Ovary (tissue), 10 donors: ENCODE data around the gene COPS2. TPM values are rescaled to one million over a fixed set of nuclear protein-coding genes. Genes with fewer than 3 reads are reported as not detected.

ENCODE experiments used
- DNase-seq, 5 donors: peaks; one replicate each; pipeline ENCODE4 v3.0.0-alpha.2; 2019 to 2020
- H3K27ac ChIP-seq, 2 donors: fragments of 200-600 bp; one replicate each; pipeline versions ENCODE4 v1.5.1 to v1.8.0; 2019 to 2022
- H3K27me3 ChIP-seq: fragments of 200-600 bp; one replicate; pipeline ENCODE4 v1.8.0; 2022
- H3K36me3 ChIP-seq: fragments of 200-600 bp; sonication (generic); one replicate; pipeline ENCODE4 v1.5.1; 2019
- H3K4me1 ChIP-seq: one replicate; pipeline ENCODE4 v1.8.1; 2013; ENCODE audit warnings: mild to moderate bottlenecking, moderate library complexity; ENCODE audit not compliant: insufficient read depth
- H3K4me3 ChIP-seq: fragments of 200-600 bp; sonication (generic); one replicate; pipeline ENCODE4 v1.5.1; 2017
- H3K9me3 ChIP-seq, 2 donors: fragments of 200-600 bp in 1 of 2; sonication (generic) in 1 of 2; one replicate each; pipeline versions ENCODE4 v1.5.1 to v1.8.1; 2013 to 2019; ENCODE audit warnings: mild to moderate bottlenecking in 1 of 2, moderate library complexity in 1 of 2
- CTCF ChIP-seq, 3 donors: fragments of 450-650 bp in 2 of 3; fragments of 200-600 bp in 1 of 3; IDR thresholded peaks; one replicate each; pipeline versions ENCODE4 v1.5.1 to v1.8.0; 2016 to 2022; ENCODE audit warnings: antibody characterized with exemption in 3 of 3, mild to moderate bottlenecking in 1 of 3
- EP300 ChIP-seq: sonication (generic); formaldehyde crosslinking; IDR thresholded peaks from one replicate; pipeline ENCODE4 v1.6.1; 2017; ENCODE audit warnings: antibody characterized with exemption
- POLR2A ChIP-seq: fragments of 450-650 bp; IDR thresholded peaks from one replicate; pipeline ENCODE4 v1.6.1; 2017; ENCODE audit warnings: antibody characterized with exemption, mild to moderate bottlenecking, moderate library complexity
- WGBS, 3 donors: extraction: QIAGEN DNeasy Blood & Tissue Kit in 1 of 3; methylation state at CpG; one replicate each; pipeline versions ENCODE4 v1.1.5 to v1.1.7; 2013 to 2017; 5-methylcytosine and 5-hydroxymethylcytosine counted together
- intact Hi-C, 4 donors: fragments of 100-400 bp; cut with DNase I; formaldehyde crosslinking; loops; one replicate each; pipeline versions ENCODE4 v1.11.0 to v1.15.1; 2022 to 2023
- long read RNA-seq, 3 donors: library from polyadenylated mRNA in 2 of 3; unstranded in 2 of 3; transcript quantifications; one replicate each; pipeline ENCODE4 v2.0.0 and lab custom pipeline, GENCODE V29; 2021 to 2026
- polyA plus RNA-seq, 2 donors: library from polyadenylated mRNA; stranded (reverse); fragments of 200-250 nt in 1 of 2; fragments of 350-450 nt in 1 of 2; fragmentation: Illumina TruSeq in 1 of 2; extraction: RNeasy Lipid Tissue Mini Kit (QIAGEN cat#74804) in 1 of 2; gene quantifications; one replicate each; pipeline ENCODE4 v1.2.3, GENCODE V29; 2013 to 2014
- total RNA-seq, 7 donors: library from RNA; depleted of rRNA in 2 of 7; stranded (reverse); fragments of >200 nt in 2 of 7; fragmentation: NEBNext Ultra II Directional in 3 of 7; extraction: Animal tissue kit (Norgen Biotek cat#: 25700) in 3 of 7; gene quantifications; one replicate each; pipeline versions ENCODE4 v1.1.0 to v1.2.4, GENCODE V29; 2016 to 2023
- donor health status: DM: no; HTN: no; CAD: no; lungs with moderate emphysema.
- donor health status: DM: no; HTN: no; CAD: no.
- donor health status: Bipolar disorder and iron deficiency.
- donor health status: DM: yes; HTN: yes; CAD: no.
- donor health status: DM: no; HTN: no; CAD: no.
- donor health status: DM: yes; HTN: yes; CAD: no.

The COPS2 gene
- total RNA-seq, result 10 to 100 TPM; 44.2 to 95.4 (median 80.0) TPM
- 10 to 100 TPM; 66.1 to 80.5 TPM for polyA plus RNA-seq
- long read RNA-seq, donor 1, full-length matches to known transcripts, result 138 of 148 reads
- long read RNA-seq, donor 1, partial matches to known transcripts, result 6 of 148 reads
- long read RNA-seq, donor 1, other reads (novel, unspliced or antisense), result 4 of 148 reads
- long read RNA-seq, donor 2, full-length matches to known transcripts, result 31 of 31 reads
- long read RNA-seq, donor 2, partial matches to known transcripts, result 0 of 31 reads
- long read RNA-seq, donor 2, other reads (novel, unspliced or antisense), result 0 of 31 reads
- long read RNA-seq, donor 3, full-length matches to known transcripts, result 90 of 95 reads
- long read RNA-seq, donor 3, partial matches to known transcripts, result 3 of 95 reads
- long read RNA-seq, donor 3, other reads (novel, unspliced or antisense), result 2 of 95 reads

DNA sequence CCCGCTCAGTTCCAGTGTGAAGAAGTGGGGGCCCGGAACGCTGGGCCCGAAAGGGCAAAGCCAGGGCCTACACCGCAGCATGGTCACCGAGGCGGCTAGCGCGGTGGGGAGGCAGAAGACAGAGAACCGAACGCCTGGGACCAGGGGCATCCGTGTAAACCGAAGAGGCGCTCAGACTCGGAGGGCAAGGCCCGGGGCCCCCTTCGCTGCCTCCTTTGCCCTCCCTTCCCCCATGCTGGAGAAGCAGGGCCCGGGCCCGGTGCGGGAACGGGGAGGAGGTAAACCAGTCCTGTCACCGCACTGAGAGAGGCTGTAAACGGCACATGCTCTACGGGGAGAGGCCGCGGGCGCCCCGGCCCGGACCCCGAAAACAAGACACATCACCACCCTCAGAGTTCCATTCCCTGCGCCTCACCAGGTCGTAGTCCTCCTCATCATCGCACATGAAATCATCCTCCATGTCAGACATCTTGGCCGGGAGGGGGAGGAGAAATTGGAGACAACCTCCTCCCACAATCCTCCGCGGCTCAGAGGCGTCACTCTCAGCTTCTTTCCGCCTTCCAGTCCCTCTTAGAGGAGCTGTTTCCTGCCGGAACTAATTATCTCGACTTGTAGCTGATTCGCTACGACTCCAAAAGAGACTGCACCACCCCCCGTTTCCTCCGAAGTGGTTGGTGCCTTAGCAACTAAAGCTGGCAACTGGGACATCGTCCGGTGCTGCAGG, at the start of gene COPS2:
Gene COPS2 (minus strand): TSS at position 490 of the 724 bp plus-strand sequence. CDS start 21 bp downstream, at position 469.
- H3K27ac ChIP-seq, result peak within 1 kb of the TSS; percentile 37 to 62
- H3K9me3 ChIP-seq, result no peaks in the 10 kb centered on the region
- no peaks in the 10 kb centered on the region for H3K36me3 ChIP-seq
- DNase-seq, result peak; percentile 90 to 94 (median 93)
- TF ChIP-seq EP300 (no peak), CTCF (IDR thresholded peaks at IDR 0.05) (peak in 1 of 3 donors; percentile 25), POLR2A (peak; percentile 62)
- H3K27me3 ChIP-seq, result no peaks in the 10 kb centered on the region
- H3K4me1 ChIP-seq, result peaks cover 2% of the 10 kb centered on the region
- intact Hi-C loops, result no loop called here
- H3K4me3 ChIP-seq, result peak within 1 kb of the TSS; percentile 93
- 0% methylated on average over 46 of the region's 46 CpGs for WGBS, 3 donors

DNA sequence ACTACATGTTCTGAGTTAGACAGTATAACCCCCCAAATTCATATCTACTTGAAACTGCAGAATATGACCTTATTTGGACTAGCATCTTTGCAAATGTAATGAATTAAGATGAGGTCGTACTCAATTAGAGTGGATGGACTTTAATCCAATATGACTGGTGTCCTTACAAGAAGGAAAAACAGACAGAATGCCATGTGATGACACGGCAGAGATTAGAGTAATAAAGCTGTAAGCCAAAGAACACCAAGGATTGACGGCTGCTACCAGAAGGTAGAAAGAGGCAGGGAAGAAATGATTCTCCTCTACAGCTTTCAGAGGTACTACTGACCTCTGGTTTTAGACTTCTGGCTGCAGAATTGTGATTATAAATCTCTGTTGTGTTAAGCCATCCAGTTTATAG, 44.9 kb upstream of the COPS2 start:
- H3K9me3 ChIP-seq, result no peaks in the 10 kb centered on the region
- WGBS, 3 donors, result 90 to 93% (median 92%) methylated on average over 3 of the region's 3 CpGs
- DNase-seq, result no peak
- intact Hi-C loops, result no loop called here
- no peak for TF ChIP-seq EP300
- no peak for TF ChIP-seq POLR2A
- TF ChIP-seq CTCF (IDR thresholded peaks at IDR 0.05), result no peak
- no peak overlapping the region for H3K4me3 ChIP-seq
- H3K27ac ChIP-seq, result no peak overlapping the region
- peaks cover 3% of the 10 kb centered on the region for H3K4me1 ChIP-seq
- H3K36me3 ChIP-seq, result no peaks in the 10 kb centered on the region
- H3K27me3 ChIP-seq, result no peaks in the 10 kb centered on the region

DNA sequence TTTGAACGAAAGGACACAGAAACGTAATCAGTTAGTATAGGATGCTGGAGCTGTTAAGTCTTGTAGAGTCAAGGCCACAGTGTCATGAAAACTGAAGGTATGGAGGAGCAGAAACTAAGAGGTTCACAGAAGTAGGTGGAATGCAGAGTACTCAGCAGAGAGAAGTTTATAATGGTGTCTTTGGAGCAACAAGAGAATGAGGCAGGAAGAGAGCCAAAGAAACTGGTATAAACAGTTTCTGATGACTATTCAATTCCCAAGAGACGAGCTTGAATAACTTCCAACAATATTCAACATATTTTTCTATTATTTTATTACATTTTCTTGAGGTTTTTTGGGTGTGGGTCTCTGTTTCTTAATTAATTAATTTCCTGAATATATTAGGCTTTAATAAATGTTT, 44.3 kb upstream of the COPS2 start:
- no peak overlapping the region for H3K4me3 ChIP-seq
- DNase-seq, result no peak
- H3K9me3 ChIP-seq, result no peaks in the 10 kb centered on the region
- H3K4me1 ChIP-seq, result peaks cover 3% of the 10 kb centered on the region
- TF ChIP-seq POLR2A (no peak), EP300 (no peak), CTCF (IDR thresholded peaks at IDR 0.05) (no peak)
- 75 to 80% (median 75%) methylated on average over 3 of the region's 3 CpGs for WGBS, 3 donors
- intact Hi-C loops, result no loop called here
- no peaks in the 10 kb centered on the region for H3K36me3 ChIP-seq
- no peaks in the 10 kb centered on the region for H3K27me3 ChIP-seq
- no peak overlapping the region for H3K27ac ChIP-seq

DNA sequence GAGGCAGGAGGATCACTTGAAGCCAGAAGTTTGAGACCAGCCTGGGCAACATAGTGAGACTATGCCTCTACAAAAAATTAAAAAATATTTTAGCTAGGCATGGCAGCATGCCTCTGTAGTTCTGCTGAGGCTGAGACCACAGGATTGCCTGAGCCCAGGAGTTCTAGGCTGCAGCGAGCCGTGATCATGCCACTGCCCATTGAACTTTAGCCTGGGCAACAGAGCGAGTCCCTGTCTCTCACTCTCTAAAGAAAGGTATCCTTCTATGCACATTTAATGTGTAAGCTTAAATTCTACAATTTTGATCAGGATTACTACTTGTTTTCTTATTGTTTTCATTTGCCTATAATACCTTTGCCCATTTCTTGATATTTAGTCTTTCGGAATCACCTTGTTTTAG, 41.5 kb upstream of the COPS2 start:
- no peak for DNase-seq

More for the DNA sequence above, 41.5 kb upstream of the COPS2 start:
- Histone ChIP-seq H3K4me1 (peaks cover 3% of the 10 kb centered on the region), H3K9me3 (no peaks in the 10 kb centered on the region), H3K36me3 (no peaks in the 10 kb centered on the region), H3K27me3 (no peaks in the 10 kb centered on the region), H3K4me3 (no peak overlapping the region), H3K27ac (no peak overlapping the region)
- no peak for TF ChIP-seq CTCF (IDR thresholded peaks at IDR 0.05)
- no peak for TF ChIP-seq POLR2A
- TF ChIP-seq EP300, result no peak
- 99 to 100% (median 99%) methylated on average over 4 of the region's 4 CpGs for WGBS, 3 donors
- intact Hi-C loops, result no loop called here
